Right atrium auricular region (tissue), 2 donors: ENCODE measurements around the gene SSBP3. TPM values are rescaled to one million over a fixed set of nuclear protein-coding genes. Genes with fewer than 3 reads are reported as not detected.

Experiments used
- DNase-seq: peaks from one replicate; pipeline ENCODE4 v3.0.0-alpha.2; 2019; ENCODE audit warnings: low spot score
- H3K27ac ChIP-seq, 2 donors: fragments of 200-600 bp; sonication (generic); 1 replicate in 1 of 2; 2 replicates in 1 of 2; pipeline ENCODE4 v1.5.1; 2016 to 2019
- H3K27me3 ChIP-seq, 2 donors: fragments of 200-600 bp; sonication (generic); one replicate each; pipeline versions ENCODE4 v1.5.1 to v1.6.0; 2017 to 2019
- H3K36me3 ChIP-seq: fragments of 200-600 bp; sonication (generic); one replicate; pipeline ENCODE4 v1.5.1; 2016
- H3K4me1 ChIP-seq, 2 donors: fragments of 200-600 bp; sonication (generic); one replicate each; pipeline versions ENCODE4 v1.5.1 to v1.6.0; 2017 to 2019
- H3K4me3 ChIP-seq, 2 donors: fragments of 200-600 bp; sonication (generic); 1 replicate in 1 of 2; 2 replicates in 1 of 2; pipeline ENCODE4 v1.5.1; 2017 to 2019; ENCODE audit warnings: mild to moderate bottlenecking in 1 of 2, moderate library complexity in 1 of 2
- H3K9me3 ChIP-seq, 2 donors: fragments of 200-600 bp; sonication (generic); one replicate each; pipeline ENCODE4 v1.5.1; 2019
- total RNA-seq, 2 donors: library from RNA; depleted of rRNA; stranded (reverse); fragments of >200 nt; gene quantifications; one replicate each; pipeline ENCODE4 v1.1.0, GENCODE V29; 2016
- TF ChIP-seq, protein P1 (sequence below), 2 donors: fragments of 200-600 bp; sonication (generic); IDR thresholded peaks; one replicate each; pipeline ENCODE4 v1.5.1; 2019; ENCODE audit warnings: antibody characterized with exemption in 2 of 2

Gene SSBP3
- total RNA-seq, 2 donors from 2014 or later: 15.2 to 16.6 TPM

DNA sequence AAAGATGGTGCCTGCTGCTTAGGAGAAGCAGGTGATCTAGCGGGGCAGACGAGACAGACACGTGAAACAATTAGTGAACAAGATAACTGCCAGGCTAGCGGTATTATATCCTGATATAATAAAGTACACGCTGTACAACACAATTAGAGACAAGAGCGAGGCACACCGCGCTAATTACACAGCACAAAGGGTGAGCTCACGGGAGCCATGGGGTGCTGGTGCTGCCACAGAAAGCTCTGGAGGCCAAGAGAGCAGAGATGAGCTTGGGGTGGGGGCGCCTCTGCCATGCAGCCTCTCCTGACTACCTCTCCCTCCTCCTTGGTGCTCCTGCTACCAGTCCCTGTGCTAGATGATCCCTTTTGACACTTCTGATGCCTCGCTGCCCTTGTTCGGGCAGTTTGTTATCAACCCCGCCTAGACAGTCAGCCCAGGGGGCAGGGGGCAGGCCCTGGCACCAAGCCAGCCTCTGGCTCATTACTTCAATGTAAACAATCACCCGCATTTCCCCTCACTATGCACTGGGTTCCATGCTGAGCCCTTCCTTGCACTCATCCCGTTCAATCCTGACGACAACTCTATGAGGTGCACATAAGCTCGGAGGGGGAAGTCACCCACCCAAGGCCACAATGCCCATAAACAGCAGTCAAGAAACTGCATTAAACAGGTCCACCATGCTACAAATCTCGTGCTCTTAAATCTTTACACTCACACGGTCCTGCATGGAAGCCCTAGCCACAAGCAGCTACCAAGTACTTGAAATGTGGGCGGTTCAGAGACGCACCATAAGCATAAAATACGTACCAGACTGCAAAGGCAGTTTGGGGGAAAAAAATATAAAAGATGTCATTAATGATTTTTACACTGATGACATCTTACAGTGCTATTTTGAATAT, 103.0 kb downstream of the SSBP3 start:
- no peaks in the 10 kb centered on the region for H3K9me3 ChIP-seq
- no peaks in the 10 kb centered on the region for H3K36me3 ChIP-seq
- no peak overlapping the region for H3K4me3 ChIP-seq
- DNase-seq: no peak
- H3K27me3 ChIP-seq: no peaks in the 10 kb centered on the region
- H3K4me1 ChIP-seq: peaks cover 0 to 60% of the 10 kb centered on the region in 2 donors
- TF ChIP-seq, protein P1, sequence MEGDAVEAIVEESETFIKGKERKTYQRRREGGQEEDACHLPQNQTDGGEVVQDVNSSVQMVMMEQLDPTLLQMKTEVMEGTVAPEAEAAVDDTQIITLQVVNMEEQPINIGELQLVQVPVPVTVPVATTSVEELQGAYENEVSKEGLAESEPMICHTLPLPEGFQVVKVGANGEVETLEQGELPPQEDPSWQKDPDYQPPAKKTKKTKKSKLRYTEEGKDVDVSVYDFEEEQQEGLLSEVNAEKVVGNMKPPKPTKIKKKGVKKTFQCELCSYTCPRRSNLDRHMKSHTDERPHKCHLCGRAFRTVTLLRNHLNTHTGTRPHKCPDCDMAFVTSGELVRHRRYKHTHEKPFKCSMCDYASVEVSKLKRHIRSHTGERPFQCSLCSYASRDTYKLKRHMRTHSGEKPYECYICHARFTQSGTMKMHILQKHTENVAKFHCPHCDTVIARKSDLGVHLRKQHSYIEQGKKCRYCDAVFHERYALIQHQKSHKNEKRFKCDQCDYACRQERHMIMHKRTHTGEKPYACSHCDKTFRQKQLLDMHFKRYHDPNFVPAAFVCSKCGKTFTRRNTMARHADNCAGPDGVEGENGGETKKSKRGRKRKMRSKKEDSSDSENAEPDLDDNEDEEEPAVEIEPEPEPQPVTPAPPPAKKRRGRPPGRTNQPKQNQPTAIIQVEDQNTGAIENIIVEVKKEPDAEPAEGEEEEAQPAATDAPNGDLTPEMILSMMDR (IDR thresholded peaks at IDR 0.05): no peak
- no peak overlapping the region for H3K27ac ChIP-seq

GRCh38 chr1:54302549-54302948, 103.6 kb downstream of the SSBP3 start:
- H3K27me3 ChIP-seq: no peaks in the 10 kb centered on the region
- H3K36me3 ChIP-seq: no peaks in the 10 kb centered on the region
- TF ChIP-seq, protein P1 (IDR thresholded peaks at IDR 0.05): no peak
- no peaks in the 10 kb centered on the region for H3K9me3 ChIP-seq
- DNase-seq: no peak
- peaks cover 0 to 61% of the 10 kb centered on the region in 2 donors for H3K4me1 ChIP-seq
- no peak overlapping the region for H3K4me3 ChIP-seq
- H3K27ac ChIP-seq: no peak overlapping the region

GRCh38 chr1:54301497-54301896, 104.7 kb downstream of the SSBP3 start:
- TF ChIP-seq, protein P1 (IDR thresholded peaks at IDR 0.05): no peak
- no peaks in the 10 kb centered on the region for H3K9me3 ChIP-seq
- no peak overlapping the region for H3K4me3 ChIP-seq
- H3K27me3 ChIP-seq: no peaks in the 10 kb centered on the region
- peaks cover 0 to 61% of the 10 kb centered on the region in 2 donors for H3K4me1 ChIP-seq
- H3K36me3 ChIP-seq: no peaks in the 10 kb centered on the region
- DNase-seq: no peak
- no peak overlapping the region for H3K27ac ChIP-seq

DNA sequence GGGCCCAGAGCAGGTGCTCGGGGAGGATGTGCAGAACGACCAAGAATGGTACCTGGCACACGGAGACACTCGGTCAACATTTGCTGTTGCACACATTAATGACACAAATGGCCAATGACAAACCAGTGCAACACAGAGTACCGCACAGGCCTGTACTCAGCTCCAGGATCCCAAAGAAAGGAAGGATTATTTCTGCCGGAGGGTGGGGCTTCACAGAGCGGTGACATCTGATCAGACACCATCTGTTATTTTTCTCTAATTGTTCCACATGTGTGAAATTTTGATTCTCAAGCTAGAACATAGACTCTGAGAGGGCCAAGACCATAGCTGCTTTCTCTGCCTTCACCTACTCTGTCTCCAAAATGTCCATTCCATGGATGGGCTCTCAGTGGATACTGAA, 105.8 kb downstream of the SSBP3 start:
- TF ChIP-seq, protein P1 (IDR thresholded peaks at IDR 0.05): no peak
- no peaks in the 10 kb centered on the region for H3K27me3 ChIP-seq
- H3K27ac ChIP-seq: no peak overlapping the region
- H3K9me3 ChIP-seq: no peaks in the 10 kb centered on the region
- no peak for DNase-seq
- peaks cover 0 to 59% of the 10 kb centered on the region in 2 donors for H3K4me1 ChIP-seq
- no peaks in the 10 kb centered on the region for H3K36me3 ChIP-seq
- H3K4me3 ChIP-seq: no peak overlapping the region

GRCh38 chr1:54299037-54299436, 107.2 kb downstream of the SSBP3 start:
- Histone ChIP-seq H3K4me3 (no peak overlapping the region), H3K36me3 (no peaks in the 10 kb centered on the region), H3K4me1 (peaks cover 0 to 70% of the 10 kb centered on the region in 2 donors), H3K9me3 (no peaks in the 10 kb centered on the region), H3K27ac (peak overlapping the region in 1 of 2 donors; percentile 45), H3K27me3 (no peaks in the 10 kb centered on the region)
- no peak for DNase-seq
- TF ChIP-seq, protein P1 (IDR thresholded peaks at IDR 0.05): no peak
